Suprapubic skin (tissue), 4 donors: ENCODE results near the gene AQP9.
"Not testable (repeated sequence)": the region's sequence is repeated elsewhere in the genome, so short reads cannot be mapped to it uniquely, and the experiment has no call there.

ENCODE experiments used
- EP300 ChIP-seq: sonication (generic); formaldehyde crosslinking; IDR thresholded peaks from one replicate; pipeline ENCODE4 v1.6.1; 2017; ENCODE audit warnings: antibody characterized with exemption
- POLR2A ChIP-seq, 2 donors: fragments of 450-650 bp; IDR thresholded peaks; one replicate each; pipeline ENCODE4 v1.6.1; 2017; ENCODE audit warnings: antibody characterized with exemption in 2 of 2, mild to moderate bottlenecking in 2 of 2, moderate library complexity in 2 of 2
- POLR2AphosphoS5 ChIP-seq, 3 donors: sonication (generic); formaldehyde crosslinking; IDR thresholded peaks; one replicate each; pipeline ENCODE4 v1.6.1; 2017; ENCODE audit warnings: antibody characterized with exemption in 3 of 3
- TF ChIP-seq, protein P1 (sequence below), 2 donors: fragments of 200-600 bp in 1 of 2; fragments of 450-650 bp in 1 of 2; sonication (generic) in 1 of 2; IDR thresholded peaks; one replicate each; pipeline ENCODE4 v1.5.1; 2016 to 2019; ENCODE audit warnings: antibody characterized with exemption in 2 of 2, mild to moderate bottlenecking in 1 of 2, moderate library complexity in 1 of 2

DNA sequence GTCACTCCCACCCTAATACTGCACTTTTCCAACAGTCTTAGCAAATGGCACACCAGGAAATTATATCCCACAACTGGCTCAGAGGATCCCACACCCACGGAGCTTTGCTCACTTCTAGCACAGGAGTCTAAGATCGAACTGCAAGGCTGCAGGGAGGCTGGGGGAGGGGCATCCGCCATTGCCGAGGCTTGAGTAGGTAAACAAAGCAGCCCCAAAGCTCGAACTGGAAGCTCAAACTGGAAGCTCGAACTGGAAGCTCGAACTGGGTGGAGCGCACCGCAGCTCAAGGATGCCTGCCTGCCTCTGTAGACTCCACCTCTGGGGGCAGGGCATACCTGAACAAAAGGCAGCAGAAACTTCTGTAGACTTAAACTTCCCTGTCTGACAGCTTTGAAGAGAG, 55.5 kb downstream of the AQP9 start:
- not testable (repeated sequence) for TF ChIP-seq EP300; POLR2A (IDR thresholded peaks at IDR 0.05); POLR2AphosphoS5 (IDR thresholded peaks at IDR 0.05)
- TF ChIP-seq, protein P1, sequence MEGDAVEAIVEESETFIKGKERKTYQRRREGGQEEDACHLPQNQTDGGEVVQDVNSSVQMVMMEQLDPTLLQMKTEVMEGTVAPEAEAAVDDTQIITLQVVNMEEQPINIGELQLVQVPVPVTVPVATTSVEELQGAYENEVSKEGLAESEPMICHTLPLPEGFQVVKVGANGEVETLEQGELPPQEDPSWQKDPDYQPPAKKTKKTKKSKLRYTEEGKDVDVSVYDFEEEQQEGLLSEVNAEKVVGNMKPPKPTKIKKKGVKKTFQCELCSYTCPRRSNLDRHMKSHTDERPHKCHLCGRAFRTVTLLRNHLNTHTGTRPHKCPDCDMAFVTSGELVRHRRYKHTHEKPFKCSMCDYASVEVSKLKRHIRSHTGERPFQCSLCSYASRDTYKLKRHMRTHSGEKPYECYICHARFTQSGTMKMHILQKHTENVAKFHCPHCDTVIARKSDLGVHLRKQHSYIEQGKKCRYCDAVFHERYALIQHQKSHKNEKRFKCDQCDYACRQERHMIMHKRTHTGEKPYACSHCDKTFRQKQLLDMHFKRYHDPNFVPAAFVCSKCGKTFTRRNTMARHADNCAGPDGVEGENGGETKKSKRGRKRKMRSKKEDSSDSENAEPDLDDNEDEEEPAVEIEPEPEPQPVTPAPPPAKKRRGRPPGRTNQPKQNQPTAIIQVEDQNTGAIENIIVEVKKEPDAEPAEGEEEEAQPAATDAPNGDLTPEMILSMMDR (IDR thresholded peaks at IDR 0.05): not testable (repeated sequence)
